Upper lobe of left lung (tissue), 4 donors: ENCODE measurements around the gene SP9.

Experiments
- CTCF ChIP-seq, 6 experiments: fragments of 450-650 bp in 4 of 6; fragments of 200-600 bp in 2 of 6; sonication (generic) in 2 of 6; IDR thresholded peaks; one replicate each; pipeline ENCODE4 v1.5.1; 2016 to 2019; ENCODE audit warnings: antibody characterized with exemption in 6 of 6
- EP300 ChIP-seq, 4 donors: sonication (generic); formaldehyde crosslinking; IDR thresholded peaks; one replicate each; pipeline ENCODE4 v1.5.1; 2017; ENCODE audit warnings: antibody characterized with exemption in 4 of 4, control low read depth in 2 of 4
- POLR2A ChIP-seq, 4 donors: fragments of 450-650 bp; IDR thresholded peaks; one replicate each; pipeline ENCODE4 v1.5.1; 2016 to 2017; ENCODE audit warnings: antibody characterized with exemption in 4 of 4, mild to moderate bottlenecking in 2 of 4
- POLR2AphosphoS5 ChIP-seq, 2 donors: sonication (generic); formaldehyde crosslinking; IDR thresholded peaks; one replicate each; pipeline ENCODE4 v1.5.1; 2017; ENCODE audit warnings: antibody characterized with exemption in 2 of 2

GRCh38 chr2:174333017-174333371 is 1.8 kb upstream of the SP9 start:
- TF ChIP-seq CTCF (IDR thresholded peaks at IDR 0.05) (no peak), POLR2AphosphoS5 (IDR thresholded peaks at IDR 0.05) (no peak), EP300 (IDR thresholded peaks at IDR 0.05) (no peak), POLR2A (IDR thresholded peaks at IDR 0.05) (no peak)
